GM15510 (cell line): Measurements from ENCODE around the gene YIPF2.

Experiments used
- POLR2A ChIP-seq: IDR thresholded peaks from 3 replicates; pipeline ENCODE4 v1.6.1; 2011; ENCODE audit warnings: borderline replicate concordance; ENCODE audit not compliant: insufficient read length; ENCODE audit errors: extremely low read depth

Gene YIPF2

GRCh38 chr19:10920288-10920655 lies 8.2 kb downstream of the YIPF2 start:
- TF ChIP-seq POLR2A: no peak

GRCh38 chr19:10919352-10920287 lies 8.8 kb downstream of the YIPF2 start:
- no peak for TF ChIP-seq POLR2A

GRCh38 chr19:10918359-10918758 lies 10.1 kb downstream of the YIPF2 start:
- no peak for TF ChIP-seq POLR2A

GRCh38 chr19:10916602-10917001 lies 11.8 kb downstream of the YIPF2 start:
- TF ChIP-seq POLR2A: no peak

DNA sequence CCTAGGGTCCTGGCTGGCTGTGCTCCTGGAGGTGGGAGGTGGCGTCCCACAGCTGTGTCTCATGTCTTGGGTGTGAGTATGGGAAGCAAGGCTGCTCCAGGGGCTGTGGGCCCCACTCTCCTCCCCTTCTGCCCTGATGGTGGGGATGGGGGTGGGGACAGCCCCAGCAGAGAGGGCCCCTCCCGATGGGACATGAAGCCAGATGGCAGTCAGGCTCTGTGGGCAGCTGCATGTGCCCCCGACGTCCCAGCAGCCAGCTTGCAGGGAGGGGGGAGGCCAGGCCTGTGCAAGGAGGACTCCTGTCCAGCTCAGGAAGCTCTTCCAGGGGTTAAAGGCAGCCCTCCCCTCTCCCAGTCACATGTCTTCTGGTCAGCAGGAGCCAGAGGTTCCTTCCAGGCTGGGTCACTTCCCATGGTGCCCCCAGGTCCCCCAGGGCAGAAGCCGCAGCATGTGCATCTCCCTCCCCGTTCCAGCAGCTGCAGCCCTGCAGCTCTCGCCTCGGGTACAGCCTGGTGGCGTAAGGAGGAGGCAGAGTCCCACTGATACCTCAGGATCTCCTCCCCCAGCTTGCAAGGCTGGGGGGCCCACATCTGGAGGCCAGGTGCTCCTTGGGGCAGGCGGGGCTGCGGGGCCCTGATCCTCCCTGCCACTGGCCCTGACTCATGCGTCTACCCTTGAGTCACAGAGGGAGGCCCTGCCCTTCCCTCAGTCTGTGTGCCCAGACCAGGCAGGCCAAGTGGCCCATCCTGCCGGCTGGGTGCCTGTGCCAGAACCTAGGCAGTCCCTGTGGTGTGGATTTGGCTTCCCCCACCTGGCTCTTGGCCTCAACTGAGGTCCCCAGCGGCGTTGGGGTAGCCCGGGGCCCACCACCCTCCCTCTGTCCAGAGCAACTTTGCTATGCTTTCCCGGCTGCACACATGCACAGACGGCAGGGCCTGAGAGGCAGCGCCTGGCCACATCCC lies 13.0 kb downstream of the YIPF2 start:
- TF ChIP-seq POLR2A: no peak

- TF ChIP-seq POLR2A: no peak
Observed at GRCh38 chr19:10913716-10914340, 14.6 kb downstream of the YIPF2 start.

- no peak for TF ChIP-seq POLR2A
Observed at GRCh38 chr19:10912619-10913018, 15.8 kb downstream of the YIPF2 start.

GRCh38 chr19:10911579-10912363 lies 16.7 kb downstream of the YIPF2 start:
- no peak for TF ChIP-seq POLR2A

DNA sequence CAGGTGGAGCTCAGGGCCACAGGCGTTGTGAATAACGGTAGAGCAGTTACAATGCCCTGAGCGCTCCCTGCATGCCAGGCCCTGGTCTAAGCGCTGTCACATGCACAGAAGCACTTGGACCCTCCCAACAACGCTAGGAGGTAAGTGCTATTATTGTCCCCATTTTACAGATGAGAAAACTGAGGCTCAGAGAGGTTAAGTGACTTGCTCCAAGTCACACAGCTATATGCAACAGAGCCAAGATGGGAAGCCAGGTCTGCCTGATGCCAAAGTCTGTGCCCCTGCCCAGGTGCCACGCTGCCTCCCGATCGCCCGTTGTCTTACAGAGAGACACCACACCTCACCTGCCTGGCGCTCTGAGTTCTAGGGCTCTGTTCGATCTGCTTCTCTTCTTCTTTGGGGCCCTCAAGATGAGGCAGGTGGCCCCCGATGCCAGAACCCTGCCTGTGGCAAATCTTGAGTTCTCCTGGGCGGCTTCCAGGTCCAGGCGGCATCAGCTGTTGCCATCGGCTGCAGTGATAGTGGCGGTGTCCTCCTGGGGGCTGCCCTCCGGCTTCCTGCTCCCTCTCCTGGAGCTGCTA lies 20.0 kb downstream of the YIPF2 start:
- TF ChIP-seq POLR2A: no peak

DNA sequence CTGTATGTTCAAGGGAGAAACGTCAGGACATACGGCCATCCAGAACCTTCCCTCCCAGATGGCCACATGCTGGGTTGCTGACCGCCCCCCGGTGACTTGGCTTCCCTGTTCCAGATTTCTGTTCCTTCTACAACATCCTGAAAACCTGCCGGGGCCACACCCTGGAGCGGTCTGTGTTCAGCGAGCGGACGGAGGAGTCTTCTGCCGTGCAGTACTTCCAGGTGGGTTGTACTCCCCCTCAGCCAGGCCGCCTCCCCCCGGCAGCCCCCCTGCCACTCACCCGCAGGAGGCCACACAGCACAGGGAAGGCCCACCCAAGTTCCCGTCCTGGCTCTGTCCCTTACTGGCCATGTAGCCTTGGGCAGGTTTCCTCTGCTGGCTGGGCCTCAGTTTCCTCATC lies 20.5 kb downstream of the YIPF2 start:
- no peak for TF ChIP-seq POLR2A

DNA sequence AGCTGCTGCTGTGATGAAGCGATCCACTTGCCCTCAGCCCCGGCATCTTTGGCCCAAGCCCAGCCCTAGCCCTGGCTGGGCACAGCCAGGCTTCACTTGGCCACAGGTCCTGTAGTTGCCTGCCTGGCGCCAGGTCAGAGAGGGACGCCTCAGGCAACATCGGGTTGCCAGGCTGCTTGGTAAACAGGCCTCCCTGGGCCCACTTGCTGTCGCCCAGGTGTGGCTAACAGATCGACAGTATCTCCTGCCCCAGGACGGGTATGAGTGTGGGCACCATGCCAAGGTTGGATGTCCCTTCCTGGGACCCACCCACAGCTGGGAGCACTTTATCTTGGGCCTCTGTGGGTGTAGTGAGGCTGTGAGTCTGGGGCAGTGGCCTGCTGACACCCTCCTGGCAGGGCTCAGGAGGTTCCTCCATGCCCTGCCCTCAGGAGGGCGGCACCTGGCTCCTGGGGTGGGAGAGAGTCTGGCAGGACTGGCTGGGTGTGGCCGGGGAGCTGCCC lies 29.2 kb downstream of the YIPF2 start:
- no peak for TF ChIP-seq POLR2A

- TF ChIP-seq POLR2A: no peak
Observed at GRCh38 chr19:10898633-10899032, 29.8 kb downstream of the YIPF2 start.

GRCh38 chr19:10896851-10897526 lies 31.4 kb downstream of the YIPF2 start:
- no peak for TF ChIP-seq POLR2A
